ENCODE results near the gene GPRIN3. TPM values are rescaled to one million over a fixed set of nuclear protein-coding genes. Genes with fewer than 3 reads are reported as not detected.

GPRIN3 gene
- total RNA-seq, 1 donor from 2014 or later = 34.2 TPM

DNA sequence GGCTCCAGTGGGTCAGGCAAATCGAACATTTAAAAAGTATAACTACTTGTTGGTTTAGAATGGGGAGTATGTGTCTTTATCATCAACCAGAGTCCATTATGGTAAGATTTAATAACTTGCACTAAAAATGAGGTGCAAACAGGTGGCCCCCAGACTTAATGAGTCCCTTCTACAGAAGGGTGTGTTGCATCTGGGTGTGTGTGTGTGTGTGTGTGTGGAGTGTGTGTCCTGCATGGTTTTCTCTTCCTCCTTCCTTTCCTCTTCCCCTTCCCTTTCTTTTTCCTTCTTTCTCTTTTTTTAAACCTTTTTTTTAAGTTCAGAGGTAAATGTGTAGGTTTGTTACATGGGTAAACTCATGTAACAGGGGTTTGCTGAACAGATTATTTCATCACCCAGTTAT is 53.7 kb downstream of the GPRIN3 start:
- intact Hi-C loops (cut with DNase I) = no loop called here
- TF ChIP-seq, protein P1, sequence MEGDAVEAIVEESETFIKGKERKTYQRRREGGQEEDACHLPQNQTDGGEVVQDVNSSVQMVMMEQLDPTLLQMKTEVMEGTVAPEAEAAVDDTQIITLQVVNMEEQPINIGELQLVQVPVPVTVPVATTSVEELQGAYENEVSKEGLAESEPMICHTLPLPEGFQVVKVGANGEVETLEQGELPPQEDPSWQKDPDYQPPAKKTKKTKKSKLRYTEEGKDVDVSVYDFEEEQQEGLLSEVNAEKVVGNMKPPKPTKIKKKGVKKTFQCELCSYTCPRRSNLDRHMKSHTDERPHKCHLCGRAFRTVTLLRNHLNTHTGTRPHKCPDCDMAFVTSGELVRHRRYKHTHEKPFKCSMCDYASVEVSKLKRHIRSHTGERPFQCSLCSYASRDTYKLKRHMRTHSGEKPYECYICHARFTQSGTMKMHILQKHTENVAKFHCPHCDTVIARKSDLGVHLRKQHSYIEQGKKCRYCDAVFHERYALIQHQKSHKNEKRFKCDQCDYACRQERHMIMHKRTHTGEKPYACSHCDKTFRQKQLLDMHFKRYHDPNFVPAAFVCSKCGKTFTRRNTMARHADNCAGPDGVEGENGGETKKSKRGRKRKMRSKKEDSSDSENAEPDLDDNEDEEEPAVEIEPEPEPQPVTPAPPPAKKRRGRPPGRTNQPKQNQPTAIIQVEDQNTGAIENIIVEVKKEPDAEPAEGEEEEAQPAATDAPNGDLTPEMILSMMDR (IDR thresholded peaks at IDR 0.05) = no peak
- Histone ChIP-seq H3K27ac (no peak overlapping the region), H3K4me1 (no peaks in the 10 kb centered on the region), H3K4me3 (no peak overlapping the region), H3K36me3 (peaks cover 10% of the 10 kb centered on the region), H3K9me3 (no peaks in the 10 kb centered on the region), H3K27me3 (ENCODE audit: low read depth) (no peaks in the 10 kb centered on the region)
- DNase-seq (no peak), ATAC-seq (no peak)

DNA sequence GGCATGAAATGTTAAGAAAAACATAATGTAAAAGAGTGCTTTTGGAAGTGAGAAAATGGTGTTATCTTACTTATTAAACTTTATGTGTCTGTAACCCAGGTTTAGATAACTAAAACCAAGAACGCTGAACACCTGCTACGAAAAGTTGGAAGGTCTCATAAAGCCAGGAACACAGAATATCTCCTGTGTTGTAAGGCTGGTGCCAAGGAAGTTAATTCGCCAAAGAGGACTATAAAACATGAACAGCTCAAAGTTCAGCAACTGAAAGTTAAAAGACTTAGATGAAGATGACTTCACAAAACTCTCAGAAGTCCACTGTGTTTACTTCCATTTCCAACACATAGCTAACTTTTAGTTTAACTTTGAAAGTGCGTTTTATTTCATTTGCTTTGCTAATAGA is 54.3 kb downstream of the GPRIN3 start:
- Histone ChIP-seq H3K27me3 (ENCODE audit: low read depth) (no peaks in the 10 kb centered on the region), H3K4me1 (no peaks in the 10 kb centered on the region), H3K36me3 (peaks cover 17% of the 10 kb centered on the region), H3K27ac (no peak overlapping the region), H3K4me3 (no peak overlapping the region), H3K9me3 (no peaks in the 10 kb centered on the region)
- TF ChIP-seq, protein P1 (IDR thresholded peaks at IDR 0.05) = no peak
- intact Hi-C loops (cut with DNase I) = no loop called here
- ATAC-seq (no peak), DNase-seq (no peak)

DNA sequence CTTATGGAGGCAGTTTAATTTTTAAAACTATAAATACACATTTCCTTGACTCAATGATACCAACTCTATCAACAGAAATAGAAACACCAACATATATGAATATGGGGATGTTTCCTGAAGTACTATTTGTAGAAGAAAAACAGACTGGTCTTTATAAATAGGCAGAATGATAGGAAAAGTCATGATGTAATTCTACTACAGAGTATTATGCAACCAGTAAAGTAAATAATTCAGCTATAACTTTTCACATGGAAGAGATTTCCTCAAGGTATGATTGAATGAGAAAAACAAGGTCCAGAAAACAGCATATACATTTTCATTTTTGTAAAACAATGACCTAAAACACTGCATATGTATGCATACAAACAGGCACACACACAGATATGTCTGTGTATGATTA is 56.2 kb downstream of the GPRIN3 start:
- Histone ChIP-seq H3K9me3 (no peaks in the 10 kb centered on the region), H3K4me3 (no peak overlapping the region), H3K36me3 (peaks cover 25% of the 10 kb centered on the region), H3K27me3 (ENCODE audit: low read depth) (no peaks in the 10 kb centered on the region), H3K4me1 (no peaks in the 10 kb centered on the region), H3K27ac (no peak overlapping the region)
- no peak for DNase-seq
- TF ChIP-seq, protein P1 (IDR thresholded peaks at IDR 0.05) = no peak
- no peak for ATAC-seq
- intact Hi-C loops (cut with DNase I) = no loop called here

DNA sequence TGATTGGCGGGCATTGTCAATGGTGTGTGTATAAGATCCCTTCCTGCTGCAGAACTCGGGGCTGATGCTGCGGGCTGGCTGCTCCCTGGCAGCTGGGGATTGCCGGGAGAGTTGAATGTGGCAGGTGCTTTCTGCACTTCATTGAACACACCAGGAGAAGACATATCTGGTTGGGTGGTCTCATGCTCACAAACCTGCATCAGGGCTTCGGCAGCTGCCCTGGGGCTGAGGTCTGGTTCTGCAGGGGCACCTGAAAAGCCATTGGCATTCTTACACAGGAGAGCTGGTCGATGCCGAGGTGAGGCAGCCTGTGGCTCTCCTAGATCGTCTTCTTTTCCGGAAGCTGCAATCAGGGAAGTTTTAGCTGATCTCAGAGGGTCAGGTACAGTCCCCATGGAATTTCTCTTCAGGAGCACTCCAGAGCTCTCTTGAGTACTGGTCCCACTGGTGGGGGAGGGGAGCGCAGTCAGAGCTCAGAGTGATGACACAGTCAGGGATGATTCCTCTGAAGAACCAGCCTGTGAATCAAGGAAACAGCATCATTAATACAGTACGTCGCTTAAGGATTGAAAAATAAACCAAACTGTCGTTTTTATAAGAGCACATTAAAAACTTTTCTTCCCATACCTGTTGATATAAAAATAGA is 57.8 kb downstream of the GPRIN3 start:
- Histone ChIP-seq H3K9me3 (no peaks in the 10 kb centered on the region), H3K4me3 (no peak overlapping the region), H3K27me3 (ENCODE audit: low read depth) (no peaks in the 10 kb centered on the region), H3K36me3 (peaks cover 25% of the 10 kb centered on the region), H3K4me1 (no peaks in the 10 kb centered on the region), H3K27ac (no peak overlapping the region)
- intact Hi-C loops (cut with DNase I) = no loop called here
- ATAC-seq (no peak), DNase-seq (no peak)
- TF ChIP-seq, protein P1 (IDR thresholded peaks at IDR 0.05) = no peak

DNA sequence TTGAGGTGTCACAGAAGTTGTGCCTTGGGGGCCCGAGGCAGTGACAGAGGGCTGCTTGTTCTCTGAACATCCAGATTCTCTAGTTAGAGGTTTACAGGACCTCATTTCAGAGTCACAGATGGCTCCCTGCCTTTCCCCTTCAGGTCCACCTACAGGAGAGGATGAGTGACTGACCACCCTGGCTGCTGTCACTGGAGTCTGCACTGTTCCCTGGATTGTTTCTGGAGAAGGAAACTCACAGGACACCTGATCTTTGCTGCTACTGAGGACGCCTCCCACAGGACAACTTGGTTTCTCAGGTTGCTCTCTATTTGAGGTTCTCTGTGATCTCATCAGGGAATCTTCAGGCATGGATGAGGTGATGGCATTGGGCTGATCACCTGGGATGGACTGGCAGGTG is 58.3 kb downstream of the GPRIN3 start:
- Histone ChIP-seq H3K27ac (no peak overlapping the region), H3K4me1 (no peaks in the 10 kb centered on the region), H3K4me3 (no peak overlapping the region), H3K36me3 (peaks cover 25% of the 10 kb centered on the region), H3K27me3 (ENCODE audit: low read depth) (no peaks in the 10 kb centered on the region), H3K9me3 (no peaks in the 10 kb centered on the region)
- ATAC-seq = no peak
- no peak for DNase-seq
- TF ChIP-seq, protein P1 (IDR thresholded peaks at IDR 0.05) = no peak
- intact Hi-C loops (cut with DNase I) = no loop called here
